Heart left ventricle (tissue), 16 donors: Measurements from ENCODE around the gene RARRES2. TPM values are rescaled to one million over a fixed set of nuclear protein-coding genes. Genes with fewer than 3 reads are reported as not detected.

ENCODE experiments used
- ATAC-seq, 4 donors: fragments of 200-7000 bp; cut with Tn5 transposase; one replicate each; pipeline ENCODE4 v1.9.1; 2020 to 2022; ENCODE audit warnings: moderate library complexity in 4 of 4, mild to moderate bottlenecking in 3 of 4, moderate number of reproducible peaks in 1 of 4
- DNase-seq, 5 donors: peaks; one replicate each; pipeline ENCODE4 v3.0.0-alpha.2; 2020
- H3K27ac ChIP-seq, 12 donors: fragments of 200-600 bp; sonication (generic) in 4 of 12; one replicate each; pipeline versions ENCODE4 v1.5.0 to v1.8.0; 2016 to 2022; ENCODE audit warnings: mild to moderate bottlenecking in 2 of 12
- H3K27me3 ChIP-seq, 9 donors: fragments of 200-600 bp; sonication (generic) in 2 of 9; one replicate each; pipeline versions ENCODE4 v1.5.1 to v1.8.0; 2016 to 2022; ENCODE audit warnings: mild to moderate bottlenecking in 3 of 9
- H3K36me3 ChIP-seq, 9 donors: fragments of 200-600 bp; sonication (generic) in 2 of 9; one replicate each; pipeline versions ENCODE4 v1.5.0 to v1.8.0; 2018 to 2022; ENCODE audit warnings: mild to moderate bottlenecking in 2 of 9
- H3K4me1 ChIP-seq, 12 donors: fragments of 200-600 bp; sonication (generic) in 4 of 12; one replicate each; pipeline versions ENCODE4 v1.5.0 to v1.8.0; 2016 to 2022; ENCODE audit warnings: mild to moderate bottlenecking in 3 of 12
- H3K4me3 ChIP-seq, 12 donors: fragments of 200-600 bp; sonication (generic) in 4 of 12; one replicate each; pipeline versions ENCODE4 v1.5.0 to v1.8.0; 2017 to 2022; ENCODE audit warnings: mild to moderate bottlenecking in 9 of 12, moderate library complexity in 4 of 12
- H3K9me3 ChIP-seq, 12 donors: fragments of 200-600 bp; sonication (generic) in 4 of 12; one replicate each; pipeline versions ENCODE4 v1.5.0 to v1.8.0; 2016 to 2022; ENCODE audit warnings: mild to moderate bottlenecking in 1 of 12
- POLR2A ChIP-seq, 2 donors: fragments of 450-650 bp; IDR thresholded peaks; one replicate each; pipeline ENCODE4 v1.6.1; 2017; ENCODE audit warnings: antibody characterized with exemption in 2 of 2, mild to moderate bottlenecking in 2 of 2, moderate library complexity in 2 of 2
- WGBS, 4 donors: extraction: QIAGEN DNeasy Blood & Tissue Kit in 2 of 4; methylation state at CpG; one replicate each; pipeline versions ENCODE4 v1.1.5 to v1.1.7; 2013 to 2018; 5-methylcytosine and 5-hydroxymethylcytosine counted together
- intact Hi-C, 10 donors: fragments of 100-400 bp; cut with DNase I; formaldehyde crosslinking; loops; one replicate each; pipeline versions ENCODE4 v1.11.1 to v1.14.2; 2022
- polyA plus RNA-seq, 2 donors: library from polyadenylated mRNA; stranded (reverse); fragments of 200-250 nt; gene quantifications; one replicate each; pipeline ENCODE4 v1.2.3, GENCODE V29; 2013
- total RNA-seq, 9 donors: library from RNA; depleted of rRNA in 2 of 9; stranded (reverse); fragments of >200 nt in 2 of 9; fragmentation: NEBNext Ultra II Directional in 3 of 9; extraction: Animal tissue kit (Norgen Biotek cat#: 25700) in 3 of 9; gene quantifications; one replicate each; pipeline versions ENCODE4 v1.1.0 to v1.2.4, GENCODE V29; 2016 to 2023
- TF ChIP-seq, protein P1 (sequence below), 12 donors: fragments of 200-600 bp; sonication (generic) in 4 of 12; IDR thresholded peaks; one replicate each; pipeline versions ENCODE4 v1.5.0 to v1.8.0; 2018 to 2022; ENCODE audit warnings: antibody characterized with exemption in 12 of 12, mild to moderate bottlenecking in 5 of 12
- donor health status: ischemic (EF 13 %, LVEDD 7.1; RV severe dilation, severe dysfunction).
- donor health status: healthy with polysubstance abuse.
- donor health status: DM: no; HTN: yes; CAD: no.
- donor health status: DM: no; HTN: no; CAD: no.
- donor health status: ischemic (EF 25% LVEDD 6.9; RV normal size, moderate dysfunction).
- donor health status: ischemic (EF 25% LVEDD 5.7; RV mildly dilated, moderate dysfunction).
- donor health status: healthy.
- donor health status: DM: yes; HTN: yes; CAD: no.
- donor health status: ischemic (EF 35%, LVEDD 5.7; RV mildly dilated, moderate dysfunction).
- donor health status: nonischemic (EF 11% LVEDD 7.7; RV severe dilation, severe dysfunction).
- donor health status: DM: yes; HTN: yes; CAD: no.
- donor health status: PGD.
- donor health status: ischemic (EF 29% LVEDD 5.4; RV normal size, mild dysfunction).
- donor health status: nonischemic (EF 23%, LVEDD 6.1; RV moderate dilation, normal function).

RARRES2 gene
- total and polyA plus RNA-seq, 11 donors = 3.9 to 108 (median 12.6) TPM

- Histone ChIP-seq H3K4me1 (peaks cover 0 to 8% (median 0%) of the 10 kb centered on the region in 12 donors), H3K9me3 (no peaks in the 10 kb centered on the region), H3K36me3 (peaks cover 0 to 5% (median 0%) of the 10 kb centered on the region in 9 donors), H3K27ac (no peak overlapping the region), H3K27me3 (no peaks in the 10 kb centered on the region), H3K4me3 (no peak overlapping the region)
- WGBS, 4 donors = 80 to 83% (median 82%) methylated on average over 22 of the region's 22 CpGs
- ATAC-seq (no peak), DNase-seq (no peak)
- no peak for TF ChIP-seq POLR2A (IDR thresholded peaks at IDR 0.05)
- TF ChIP-seq, protein P1, sequence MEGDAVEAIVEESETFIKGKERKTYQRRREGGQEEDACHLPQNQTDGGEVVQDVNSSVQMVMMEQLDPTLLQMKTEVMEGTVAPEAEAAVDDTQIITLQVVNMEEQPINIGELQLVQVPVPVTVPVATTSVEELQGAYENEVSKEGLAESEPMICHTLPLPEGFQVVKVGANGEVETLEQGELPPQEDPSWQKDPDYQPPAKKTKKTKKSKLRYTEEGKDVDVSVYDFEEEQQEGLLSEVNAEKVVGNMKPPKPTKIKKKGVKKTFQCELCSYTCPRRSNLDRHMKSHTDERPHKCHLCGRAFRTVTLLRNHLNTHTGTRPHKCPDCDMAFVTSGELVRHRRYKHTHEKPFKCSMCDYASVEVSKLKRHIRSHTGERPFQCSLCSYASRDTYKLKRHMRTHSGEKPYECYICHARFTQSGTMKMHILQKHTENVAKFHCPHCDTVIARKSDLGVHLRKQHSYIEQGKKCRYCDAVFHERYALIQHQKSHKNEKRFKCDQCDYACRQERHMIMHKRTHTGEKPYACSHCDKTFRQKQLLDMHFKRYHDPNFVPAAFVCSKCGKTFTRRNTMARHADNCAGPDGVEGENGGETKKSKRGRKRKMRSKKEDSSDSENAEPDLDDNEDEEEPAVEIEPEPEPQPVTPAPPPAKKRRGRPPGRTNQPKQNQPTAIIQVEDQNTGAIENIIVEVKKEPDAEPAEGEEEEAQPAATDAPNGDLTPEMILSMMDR (IDR thresholded peaks at IDR 0.05) = no peak
- intact Hi-C loops = no loop called here
Measured at GRCh38 chr7:150329331-150330120, 11.9 kb downstream of the RARRES2 start.

- DNase-seq (no peak), ATAC-seq (no peak)
- peaks cover 0 to 5% (median 0%) of the 10 kb centered on the region in 9 donors for H3K36me3 ChIP-seq
- H3K4me3 ChIP-seq = no peak overlapping the region
- H3K27ac ChIP-seq = no peak overlapping the region
- peaks cover 0 to 30% (median 9%) of the 10 kb centered on the region in 12 donors for H3K4me1 ChIP-seq
- intact Hi-C loops = no loop called here
- peaks cover 0 to 15% (median 2%) of the 10 kb centered on the region in 9 donors for H3K27me3 ChIP-seq
- 93 to 98% (median 95%) methylated on average over 3 of the region's 3 CpGs for WGBS, 4 donors
- no peaks in the 10 kb centered on the region for H3K9me3 ChIP-seq
- TF ChIP-seq, protein P1 (IDR thresholded peaks at IDR 0.05) = no peak
- TF ChIP-seq POLR2A (IDR thresholded peaks at IDR 0.05) = no peak
Measured at GRCh38 chr7:150327308-150327707, 14.1 kb downstream of the RARRES2 start.

- TF ChIP-seq, protein P1 (IDR thresholded peaks at IDR 0.05) = no peak
- TF ChIP-seq POLR2A (IDR thresholded peaks at IDR 0.05) = no peak
- 87 to 96% (median 90%) methylated on average over 4 of the region's 4 CpGs for WGBS, 4 donors
- ATAC-seq = no peak
- no peak overlapping the region for H3K27ac ChIP-seq
- no peak for DNase-seq
- H3K4me1 ChIP-seq = peaks cover 0 to 34% (median 9%) of the 10 kb centered on the region in 12 donors
- H3K36me3 ChIP-seq = peaks cover 0 to 5% (median 0%) of the 10 kb centered on the region in 9 donors
- H3K9me3 ChIP-seq = no peaks in the 10 kb centered on the region
- peaks cover 0 to 16% (median 2%) of the 10 kb centered on the region in 9 donors for H3K27me3 ChIP-seq
- intact Hi-C loops = no loop called here
- H3K4me3 ChIP-seq = no peak overlapping the region
Measured at GRCh38 chr7:150326657-150327268, 14.7 kb downstream of the RARRES2 start.

GRCh38 chr7:150325901-150326300, 15.5 kb downstream of the RARRES2 start:
- Histone ChIP-seq H3K36me3 (peaks cover 0 to 5% (median 0%) of the 10 kb centered on the region in 9 donors), H3K9me3 (no peaks in the 10 kb centered on the region), H3K27ac (no peak overlapping the region), H3K4me1 (peaks cover 0 to 34% (median 9%) of the 10 kb centered on the region in 12 donors), H3K4me3 (no peak overlapping the region), H3K27me3 (peaks cover 0 to 16% (median 2%) of the 10 kb centered on the region in 9 donors)
- intact Hi-C loops = no loop called here
- TF ChIP-seq POLR2A (IDR thresholded peaks at IDR 0.05) = no peak
- TF ChIP-seq, protein P1 (IDR thresholded peaks at IDR 0.05) = no peak
- no peak for DNase-seq
- ATAC-seq = no peak
- WGBS, 4 donors = 91 to 97% (median 96%) methylated on average over 6 of the region's 6 CpGs
